GM04504 (cell line): ENCODE measurements around the gene CACNA2D2.

Source experiments
- DNase-seq: peaks from one replicate; pipeline ENCODE4 v3.0.0-alpha.2; 2012; ENCODE audit warnings: low read depth

Gene CACNA2D2

GRCh38 chr3:50464569-50464968, 38.9 kb downstream of the CACNA2D2 start:
- no peak for DNase-seq

- DNase-seq, result no peak
These were observed 43.6 kb downstream of the CACNA2D2 start for GRCh38 chr3:50459785-50460184.

- DNase-seq, result no peak
These were observed 45.4 kb downstream of the CACNA2D2 start for GRCh38 chr3:50457988-50458387.

GRCh38 chr3:50455161-50456018, 48.0 kb downstream of the CACNA2D2 start:
- DNase-seq, result no peak

GRCh38 chr3:50454481-50455070, 48.9 kb downstream of the CACNA2D2 start:
- no peak for DNase-seq

- no peak for DNase-seq
These were observed 49.5 kb downstream of the CACNA2D2 start for GRCh38 chr3:50453907-50454306.

GRCh38 chr3:50450209-50450921, 53.1 kb downstream of the CACNA2D2 start:
- no peak for DNase-seq

GRCh38 chr3:50448752-50449539, 54.5 kb downstream of the CACNA2D2 start:
- DNase-seq, result no peak

GRCh38 chr3:50447290-50447840, 56.1 kb downstream of the CACNA2D2 start:
- DNase-seq, result no peak

- no peak for DNase-seq
These were observed 57.5 kb downstream of the CACNA2D2 start for GRCh38 chr3:50445919-50446318.

GRCh38 chr3:50444782-50445181, 58.7 kb downstream of the CACNA2D2 start:
- no peak for DNase-seq

- DNase-seq, result no peak
These were observed 59.2 kb downstream of the CACNA2D2 start for GRCh38 chr3:50444213-50444612.

GRCh38 chr3:50442945-50443579, 60.4 kb downstream of the CACNA2D2 start:
- DNase-seq, result no peak

GRCh38 chr3:50441424-50442217, 61.8 kb downstream of the CACNA2D2 start:
- no peak for DNase-seq

- DNase-seq, result no peak
These were observed 67.2 kb downstream of the CACNA2D2 start for GRCh38 chr3:50436114-50436674.

GRCh38 chr3:50435371-50436113, 67.9 kb downstream of the CACNA2D2 start:
- DNase-seq, result no peak

GRCh38 chr3:50433954-50434353, 69.5 kb downstream of the CACNA2D2 start:
- no peak for DNase-seq

GRCh38 chr3:50430950-50431435, 72.4 kb downstream of the CACNA2D2 start:
- no peak for DNase-seq

- no peak for DNase-seq
These were observed 73.2 kb downstream of the CACNA2D2 start for GRCh38 chr3:50430191-50430590.
